CD8-positive, alpha-beta memory T cell (primary cell): Measurements from ENCODE around the gene NATD1. TPM values are rescaled to one million over a fixed set of nuclear protein-coding genes. Genes with fewer than 3 reads are reported as not detected.

Experiments used
- CTCF ChIA-PET: fragments of 350-600 bp; sonication (Branson Sonifier 250); formaldehyde crosslinking; loops from one replicate; lab custom pipeline; 2021; ENCODE audit warnings: antibody characterized with exemption; lab: Charles Lee
- POLR2A ChIA-PET: fragments of 350-600 bp; sonication (Branson Sonifier 250); formaldehyde crosslinking; loops from one replicate; lab custom pipeline; 2021; ENCODE audit warnings: antibody characterized with exemption; lab: Charles Lee
- DNase-seq, 5 donors: peaks; one replicate each; pipeline versions ENCODE4 v3.0.0 to v3.0.0-alpha.2; 2020 to 2022; ENCODE audit warnings: mixed read lengths in 1 of 5
- H3K27ac ChIP-seq: one replicate; pipeline ENCODE4 v1.7.0; 2013; ENCODE audit warnings: low read depth, mild to moderate bottlenecking, low read length, moderate library complexity
- H3K27me3 ChIP-seq: 2 replicates; pipeline ENCODE4 v1.7.0; 2013; ENCODE audit warnings: low read length, mild to moderate bottlenecking; ENCODE audit not compliant: insufficient read depth, poor library complexity, severe bottlenecking
- H3K36me3 ChIP-seq: 2 replicates; pipeline ENCODE4 v1.7.0; 2013; ENCODE audit warnings: mild to moderate bottlenecking, low read length, moderate library complexity; ENCODE audit not compliant: insufficient read depth
- H3K4me1 ChIP-seq: 2 replicates; pipeline ENCODE4 v1.7.0; 2013; ENCODE audit warnings: mild to moderate bottlenecking, low read length, moderate library complexity; ENCODE audit not compliant: insufficient read depth
- H3K4me3 ChIP-seq: 2 replicates; pipeline ENCODE4 v1.7.0; 2013; ENCODE audit warnings: mild to moderate bottlenecking, low read length
- H3K9me3 ChIP-seq: 2 replicates; pipeline ENCODE4 v1.7.0; 2013; ENCODE audit warnings: mild to moderate bottlenecking, low read length
- H3K27ac Mint-ChIP-seq, 8 donors: one replicate each; pipeline ENCODE4 v1.8.0; 2020 to 2021; ENCODE audit warnings: mixed read lengths in 8 of 8, mild to moderate bottlenecking in 6 of 8, inconsistent platforms in 3 of 8, moderate library complexity in 3 of 8
- H3K27me3 Mint-ChIP-seq, 2 donors: one replicate each; pipeline ENCODE4 v1.8.0; 2020 to 2021; ENCODE audit warnings: mixed read lengths in 2 of 2, mild to moderate bottlenecking in 1 of 2, moderate library complexity in 1 of 2
- H3K36me3 Mint-ChIP-seq, 3 donors: one replicate each; pipeline ENCODE4 v1.8.0; 2020 to 2021; ENCODE audit warnings: mixed read lengths in 3 of 3, inconsistent platforms in 1 of 3, mild to moderate bottlenecking in 1 of 3
- H3K4me1 Mint-ChIP-seq, 3 donors: one replicate each; pipeline ENCODE4 v1.8.0; 2020 to 2021; ENCODE audit warnings: mixed read lengths in 3 of 3, inconsistent platforms in 1 of 3, mild to moderate bottlenecking in 1 of 3
- H3K4me3 Mint-ChIP-seq, 7 donors: one replicate each; pipeline ENCODE4 v1.8.0; 2020 to 2021; ENCODE audit warnings: mixed read lengths in 7 of 7, mild to moderate bottlenecking in 6 of 7, moderate library complexity in 4 of 7, inconsistent platforms in 2 of 7
- H3K9me3 Mint-ChIP-seq, 5 donors: one replicate each; pipeline ENCODE4 v1.8.0; 2020 to 2022; ENCODE audit warnings: mixed read lengths in 5 of 5, mild to moderate bottlenecking in 3 of 5, moderate library complexity in 2 of 5, inconsistent platforms in 1 of 5
- polyA plus RNA-seq: library from polyadenylated mRNA; unstranded; fragments of 300-500 nt; fragmentation: Illumina TruSeq; gene quantifications from one replicate; pipeline ENCODE4 v1.2.3, GENCODE V29; 2021
- total RNA-seq, 2 experiments: library from RNA; stranded (reverse); gene quantifications; one replicate each; pipeline ENCODE4 v1.2.3, GENCODE V29; 2021

Gene NATD1
- total and polyA plus RNA-seq, 3 experiments from 2014 or later, result 2.7 to 3.0 (median 2.8) TPM

- no peak overlapping the region for H3K4me3 Mint-ChIP-seq
- H3K27me3 Mint-ChIP-seq, result peaks cover 0 to 2% of the 10 kb centered on the region in 2 donors
- H3K4me1 Mint-ChIP-seq, result peaks cover 0 to 2% (median 1%) of the 10 kb centered on the region in 3 donors
- Histone ChIP-seq H3K27ac (no peak overlapping the region), H3K36me3 (no peaks in the 10 kb centered on the region), H3K27me3 (no peaks in the 10 kb centered on the region), H3K4me3 (no peak overlapping the region), H3K4me1 (no peaks in the 10 kb centered on the region), H3K9me3 (no peaks in the 10 kb centered on the region)
- DNase-seq, result no peak
- POLR2A ChIA-PET, result no interaction called here
- peaks cover 0 to 6% (median 0%) of the 10 kb centered on the region in 3 donors for H3K36me3 Mint-ChIP-seq
- no peak overlapping the region for H3K27ac Mint-ChIP-seq
- CTCF ChIA-PET, result interaction anchor here (1.3 to 2.6 kb wide), 2 partner anchors 10 to 36 kb away, joined by 4 to 10 read pairs; no protein-coding TSS in a partner anchor
- H3K9me3 Mint-ChIP-seq, result no peaks in the 10 kb centered on the region
Measured at GRCh38 chr17:21239680-21240368, 13.4 kb downstream of the NATD1 start.

- H3K4me1 Mint-ChIP-seq, result peaks cover 0 to 1% (median 0%) of the 10 kb centered on the region in 3 donors
- peaks cover 0 to 8% (median 1%) of the 10 kb centered on the region in 3 donors for H3K36me3 Mint-ChIP-seq
- H3K27me3 Mint-ChIP-seq, result peaks cover 0 to 2% of the 10 kb centered on the region in 2 donors
- Histone ChIP-seq H3K4me1 (no peaks in the 10 kb centered on the region), H3K36me3 (no peaks in the 10 kb centered on the region), H3K4me3 (no peak overlapping the region), H3K9me3 (no peaks in the 10 kb centered on the region), H3K27ac (no peak overlapping the region), H3K27me3 (no peaks in the 10 kb centered on the region)
- peaks cover 0 to 2% (median 0%) of the 10 kb centered on the region in 5 donors for H3K9me3 Mint-ChIP-seq
- ChIA-PET POLR2A (no interaction called here), CTCF (no interaction called here)
- peak in 1 of 5 donors; percentile 3 for DNase-seq
- no peak overlapping the region for H3K4me3 Mint-ChIP-seq
- H3K27ac Mint-ChIP-seq, result no peak overlapping the region
Measured at GRCh38 chr17:21235921-21236320, 17.3 kb downstream of the NATD1 start.

- Histone ChIP-seq H3K27ac (no peak overlapping the region), H3K4me1 (no peaks in the 10 kb centered on the region), H3K9me3 (no peaks in the 10 kb centered on the region), H3K4me3 (no peak overlapping the region), H3K27me3 (no peaks in the 10 kb centered on the region), H3K36me3 (no peaks in the 10 kb centered on the region)
- ChIA-PET CTCF (no interaction called here), POLR2A (no interaction called here)
- Mint-ChIP-seq H3K27me3 (peaks cover 0 to 2% of the 10 kb centered on the region in 2 donors), H3K36me3 (peaks cover 0 to 8% (median 0%) of the 10 kb centered on the region in 3 donors), H3K4me1 (no peaks in the 10 kb centered on the region), H3K4me3 (no peak overlapping the region), H3K27ac (peak overlapping the region in 1 of 8 donors; percentile 18), H3K9me3 (peaks cover 0 to 2% (median 0%) of the 10 kb centered on the region in 5 donors)
- no peak for DNase-seq
Measured at GRCh38 chr17:21233581-21234347, 19.4 kb downstream of the NATD1 start.

GRCh38 chr17:21232033-21232749, 21.0 kb downstream of the NATD1 start:
- Histone ChIP-seq H3K36me3 (no peaks in the 10 kb centered on the region), H3K4me1 (no peaks in the 10 kb centered on the region), H3K27ac (no peak overlapping the region), H3K4me3 (no peak overlapping the region), H3K27me3 (no peaks in the 10 kb centered on the region), H3K9me3 (no peaks in the 10 kb centered on the region)
- H3K27ac Mint-ChIP-seq, result no peak overlapping the region
- DNase-seq, result no peak
- H3K36me3 Mint-ChIP-seq, result peaks cover 0 to 8% (median 0%) of the 10 kb centered on the region in 3 donors
- ChIA-PET POLR2A (no interaction called here), CTCF (interaction anchor here (1.3 kb wide), 1 partner anchor 14 kb away, joined by 3 read pairs; no protein-coding TSS in a partner anchor)
- H3K4me1 Mint-ChIP-seq, result no peaks in the 10 kb centered on the region
- no peaks in the 10 kb centered on the region for H3K27me3 Mint-ChIP-seq
- peaks cover 0 to 2% (median 0%) of the 10 kb centered on the region in 5 donors for H3K9me3 Mint-ChIP-seq
- no peak overlapping the region for H3K4me3 Mint-ChIP-seq

GRCh38 chr17:21231533-21231932, 21.7 kb downstream of the NATD1 start:
- no peak for DNase-seq
- H3K9me3 Mint-ChIP-seq, result peaks cover 0 to 2% (median 0%) of the 10 kb centered on the region in 5 donors
- Histone ChIP-seq H3K36me3 (no peaks in the 10 kb centered on the region), H3K27ac (no peak overlapping the region), H3K27me3 (no peaks in the 10 kb centered on the region), H3K9me3 (no peaks in the 10 kb centered on the region), H3K4me3 (no peak overlapping the region), H3K4me1 (no peaks in the 10 kb centered on the region)
- ChIA-PET POLR2A (no interaction called here), CTCF (interaction anchor here (1.3 kb wide), 1 partner anchor 15 kb away, joined by 3 read pairs; no protein-coding TSS in a partner anchor)
- no peak overlapping the region for H3K4me3 Mint-ChIP-seq
- H3K36me3 Mint-ChIP-seq, result peaks cover 0 to 8% (median 0%) of the 10 kb centered on the region in 3 donors
- H3K27me3 Mint-ChIP-seq, result no peaks in the 10 kb centered on the region
- H3K27ac Mint-ChIP-seq, result peak overlapping the region in 1 of 8 donors; percentile 50
- H3K4me1 Mint-ChIP-seq, result no peaks in the 10 kb centered on the region

- no peaks in the 10 kb centered on the region for H3K27me3 Mint-ChIP-seq
- peaks cover 0 to 2% (median 0%) of the 10 kb centered on the region in 5 donors for H3K9me3 Mint-ChIP-seq
- Histone ChIP-seq H3K4me3 (no peak overlapping the region), H3K27ac (no peak overlapping the region), H3K9me3 (no peaks in the 10 kb centered on the region), H3K4me1 (no peaks in the 10 kb centered on the region), H3K27me3 (no peaks in the 10 kb centered on the region), H3K36me3 (no peaks in the 10 kb centered on the region)
- H3K4me1 Mint-ChIP-seq, result no peaks in the 10 kb centered on the region
- H3K36me3 Mint-ChIP-seq, result peaks cover 0 to 8% (median 0%) of the 10 kb centered on the region in 3 donors
- ChIA-PET POLR2A (no interaction called here), CTCF (interaction anchor here (0.7 kb wide), 1 partner anchor 12 kb away, joined by 3 read pairs; no protein-coding TSS in a partner anchor)
- peak in 1 of 5 donors; percentile 17 for DNase-seq
- H3K27ac Mint-ChIP-seq, result peak overlapping the region in 2 of 8 donors; percentile 70 to 73
- no peak overlapping the region for H3K4me3 Mint-ChIP-seq
Measured at GRCh38 chr17:21228845-21229244, 24.4 kb downstream of the NATD1 start.

- no peaks in the 10 kb centered on the region for H3K4me1 ChIP-seq
- Mint-ChIP-seq H3K4me3 (no peak overlapping the region), H3K36me3 (peaks cover 0 to 8% (median 0%) of the 10 kb centered on the region in 3 donors), H3K27me3 (no peaks in the 10 kb centered on the region), H3K4me1 (no peaks in the 10 kb centered on the region), H3K9me3 (peaks cover 0 to 2% (median 0%) of the 10 kb centered on the region in 5 donors), H3K27ac (no peak overlapping the region)
- ChIA-PET POLR2A (no interaction called here), CTCF (no interaction called here)
- no peak overlapping the region for H3K4me3 ChIP-seq
- DNase-seq, result peak in 1 of 5 donors; percentile 17
- no peak overlapping the region for H3K27ac ChIP-seq
- no peaks in the 10 kb centered on the region for H3K27me3 ChIP-seq
- H3K9me3 ChIP-seq, result no peaks in the 10 kb centered on the region
- no peaks in the 10 kb centered on the region for H3K36me3 ChIP-seq
Measured at GRCh38 chr17:21228111-21228510, 25.1 kb downstream of the NATD1 start.
